WERI-Rb-1 (cell line): ENCODE results near the gene EIF1.

Experiments used
- DNase-seq: peaks from one replicate; pipeline ENCODE4 v3.0.0-alpha.2; 2020
- H3K27ac ChIP-seq: fragments of 250-450 bp; sonication (Bioruptor Pico); 2 replicates; pipeline ENCODE4 v1.5.1; 2020; ENCODE audit warnings: mild to moderate bottlenecking, moderate library complexity
- H3K27me3 ChIP-seq: fragments of 250-450 bp; sonication (Bioruptor Pico); 2 replicates; pipeline ENCODE4 v1.5.1; 2021; ENCODE audit warnings: mild to moderate bottlenecking, low read depth, moderate library complexity; ENCODE audit not compliant: insufficient read depth, severe bottlenecking
- H3K36me3 ChIP-seq: fragments of 250-450 bp; sonication (Bioruptor Pico); 2 replicates; pipeline ENCODE4 v1.5.1; 2020; ENCODE audit warnings: mild to moderate bottlenecking, moderate library complexity
- H3K4me3 ChIP-seq: 2 replicates; pipeline ENCODE4 v1.5.1; 2011; ENCODE audit warnings: low read depth, mild to moderate bottlenecking, control low read depth, low read length
- H3K9me3 ChIP-seq: fragments of 250-450 bp; sonication (Bioruptor Pico); 2 replicates; pipeline ENCODE4 v1.5.1; 2021; ENCODE audit warnings: mild to moderate bottlenecking, moderate library complexity; ENCODE audit not compliant: severe bottlenecking
- CTCF ChIP-seq: IDR thresholded peaks from 2 replicates; pipeline ENCODE4 v1.5.1; 2011; ENCODE audit warnings: low read depth, mild to moderate bottlenecking, control low read depth, inconsistent platforms, low read length

The EIF1 gene

GRCh38 chr17:41725134-41725533 is 36.4 kb downstream of the EIF1 start:
- Histone ChIP-seq H3K4me3 (no peak overlapping the region), H3K36me3 (peaks cover 19% of the 10 kb centered on the region), H3K27ac (peak overlapping the region; percentile 67), H3K9me3 (peaks cover 4% of the 10 kb centered on the region), H3K27me3 (no peaks in the 10 kb centered on the region)
- DNase-seq, result no peak
- TF ChIP-seq CTCF, result no peak

- H3K27ac ChIP-seq, result peak overlapping the region; percentile 67
Observed at GRCh38 chr17:41728056-41728455, 39.4 kb downstream of the EIF1 start.

DNA sequence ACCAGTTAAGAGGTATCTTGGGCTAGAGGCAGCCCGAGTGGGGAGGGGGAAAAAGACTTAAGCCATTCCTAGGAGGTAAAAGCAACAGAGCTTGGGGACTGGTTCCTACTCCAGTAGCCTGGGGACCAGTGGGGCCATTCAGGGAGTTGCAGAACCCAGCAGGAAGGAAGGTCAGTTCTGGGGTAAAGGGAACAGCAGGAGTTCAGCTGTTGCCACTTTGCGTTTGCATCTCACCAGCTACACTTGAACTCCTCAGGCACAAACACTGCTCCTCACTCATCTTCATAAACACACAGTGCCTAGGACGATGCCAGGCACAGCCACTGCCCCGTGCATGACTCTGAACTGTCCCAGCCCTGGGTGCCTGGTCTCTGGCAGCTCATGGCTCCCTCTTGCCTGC is 41.8 kb downstream of the EIF1 start:
- Histone ChIP-seq H3K36me3 (peaks cover 11% of the 10 kb centered on the region), H3K4me3 (no peak overlapping the region), H3K27me3 (peaks cover 24% of the 10 kb centered on the region), H3K27ac (no peak overlapping the region), H3K9me3 (no peaks in the 10 kb centered on the region)
- TF ChIP-seq CTCF, result no peak
- no peak for DNase-seq

More at GRCh38 chr17:41728056-41728455, 39.4 kb downstream of the EIF1 start:
- Histone ChIP-seq H3K27me3 (peaks cover 1% of the 10 kb centered on the region), H3K9me3 (no peaks in the 10 kb centered on the region), H3K4me3 (no peak overlapping the region), H3K36me3 (peaks cover 19% of the 10 kb centered on the region)
- DNase-seq, result peak; percentile 63
- no peak for TF ChIP-seq CTCF

DNA sequence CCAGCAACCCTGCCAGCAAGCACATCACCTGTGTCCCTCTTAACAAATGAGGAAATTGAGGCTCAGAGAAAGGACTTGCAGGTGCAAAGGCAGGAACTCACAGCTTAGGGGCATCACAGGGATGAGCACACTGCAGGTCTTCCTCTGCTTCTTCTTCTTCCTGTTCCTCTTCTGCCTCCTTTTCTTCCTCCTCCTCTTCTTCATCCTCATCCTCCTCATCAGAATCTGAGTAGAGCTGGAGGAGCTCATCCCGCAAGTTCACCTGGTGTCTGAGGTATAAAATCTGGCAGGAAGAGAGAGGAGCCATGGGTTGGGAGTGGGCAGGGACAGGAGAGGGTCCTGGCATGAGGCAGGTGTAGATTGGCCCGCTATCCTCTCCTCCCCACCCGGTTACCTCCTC is 43.2 kb downstream of the EIF1 start:
- Histone ChIP-seq H3K9me3 (no peaks in the 10 kb centered on the region), H3K27me3 (peaks cover 28% of the 10 kb centered on the region), H3K4me3 (no peak overlapping the region), H3K27ac (no peak overlapping the region), H3K36me3 (peaks cover 8% of the 10 kb centered on the region)
- no peak for DNase-seq
- no peak for TF ChIP-seq CTCF

DNA sequence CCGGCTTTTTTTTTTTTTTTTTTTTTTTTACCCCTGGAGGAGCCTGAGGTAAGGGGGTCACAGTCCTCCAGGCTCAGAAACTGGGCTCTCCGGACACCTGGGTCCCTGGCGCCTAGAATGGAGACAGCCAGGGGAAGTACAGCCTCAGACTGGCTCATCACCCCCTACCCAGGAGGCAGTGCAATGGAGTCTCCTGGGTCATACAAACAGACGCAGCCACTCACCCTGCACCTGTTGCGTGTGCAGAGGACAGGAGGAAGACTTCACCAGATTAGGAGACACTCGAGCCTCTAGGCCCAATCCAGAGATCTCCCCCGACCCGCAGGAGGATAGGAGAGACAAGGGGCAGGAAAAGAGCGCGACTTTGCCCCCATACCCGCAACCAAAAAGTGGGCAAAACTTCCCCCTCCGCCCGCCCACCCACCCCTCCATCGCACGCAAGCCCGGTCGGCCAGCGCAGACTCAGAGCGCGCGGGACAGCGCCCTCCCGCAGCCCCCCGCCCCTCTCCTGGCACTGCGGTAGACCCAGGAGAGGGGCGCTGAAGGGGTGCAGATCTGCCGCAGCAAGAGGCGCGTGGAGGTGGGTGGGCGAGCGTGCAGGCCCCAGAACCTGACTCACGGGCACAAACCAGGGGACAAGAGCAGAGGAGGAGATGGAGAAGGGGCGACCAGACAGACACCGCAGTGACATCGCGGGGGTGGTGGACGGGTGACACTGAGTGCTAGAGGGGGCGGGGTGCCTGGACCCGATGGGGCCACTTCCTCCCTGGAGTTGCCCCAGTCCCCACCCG is 44.9 kb downstream of the EIF1 start:
- no peak for TF ChIP-seq CTCF
- H3K9me3 ChIP-seq, result no peaks in the 10 kb centered on the region
- H3K36me3 ChIP-seq, result no peaks in the 10 kb centered on the region; the same call in 1 of the 2 replicates
- peaks cover 28% of the 10 kb centered on the region for H3K27me3 ChIP-seq
- H3K4me3 ChIP-seq, result peak overlapping the region; percentile 64
- H3K27ac ChIP-seq, result no peak overlapping the region
- DNase-seq, result peak; percentile 44
